IPS-18a (cell line): Measurements from ENCODE around the gene RNF222.
A peak's percentile ranks its signal among the peaks of the same experiment; 100 is the strongest.
"Not testable (repeated sequence)": the region's sequence is repeated elsewhere in the genome, so short reads cannot be mapped to it uniquely, and the experiment has no call there.

Experiments used
- H3K27ac ChIP-seq: one replicate; pipeline ENCODE4 v1.5.1; 2013; ENCODE audit warnings: low read length
- H3K27me3 ChIP-seq: one replicate; pipeline ENCODE4 v1.6.1; 2013; ENCODE audit warnings: mild to moderate bottlenecking, low read length; ENCODE audit not compliant: control insufficient read depth, insufficient read depth
- H3K36me3 ChIP-seq: one replicate; pipeline ENCODE4 v1.6.1; 2013; ENCODE audit warnings: low read depth, low read length; ENCODE audit not compliant: control insufficient read depth
- H3K4me1 ChIP-seq: one replicate; pipeline ENCODE4 v1.6.1; 2013; ENCODE audit warnings: low read depth, low read length; ENCODE audit not compliant: control insufficient read depth
- H3K4me3 ChIP-seq: one replicate; pipeline ENCODE4 v1.5.1; 2013; ENCODE audit warnings: low read length
- H3K9ac ChIP-seq: one replicate; pipeline ENCODE4 v1.6.1; 2013; ENCODE audit warnings: mild to moderate bottlenecking, low read length, moderate library complexity
- H3K9me3 ChIP-seq: one replicate; pipeline ENCODE4 v1.6.1; 2013; ENCODE audit warnings: low read depth, low read length; ENCODE audit not compliant: control insufficient read depth

Gene RNF222

DNA sequence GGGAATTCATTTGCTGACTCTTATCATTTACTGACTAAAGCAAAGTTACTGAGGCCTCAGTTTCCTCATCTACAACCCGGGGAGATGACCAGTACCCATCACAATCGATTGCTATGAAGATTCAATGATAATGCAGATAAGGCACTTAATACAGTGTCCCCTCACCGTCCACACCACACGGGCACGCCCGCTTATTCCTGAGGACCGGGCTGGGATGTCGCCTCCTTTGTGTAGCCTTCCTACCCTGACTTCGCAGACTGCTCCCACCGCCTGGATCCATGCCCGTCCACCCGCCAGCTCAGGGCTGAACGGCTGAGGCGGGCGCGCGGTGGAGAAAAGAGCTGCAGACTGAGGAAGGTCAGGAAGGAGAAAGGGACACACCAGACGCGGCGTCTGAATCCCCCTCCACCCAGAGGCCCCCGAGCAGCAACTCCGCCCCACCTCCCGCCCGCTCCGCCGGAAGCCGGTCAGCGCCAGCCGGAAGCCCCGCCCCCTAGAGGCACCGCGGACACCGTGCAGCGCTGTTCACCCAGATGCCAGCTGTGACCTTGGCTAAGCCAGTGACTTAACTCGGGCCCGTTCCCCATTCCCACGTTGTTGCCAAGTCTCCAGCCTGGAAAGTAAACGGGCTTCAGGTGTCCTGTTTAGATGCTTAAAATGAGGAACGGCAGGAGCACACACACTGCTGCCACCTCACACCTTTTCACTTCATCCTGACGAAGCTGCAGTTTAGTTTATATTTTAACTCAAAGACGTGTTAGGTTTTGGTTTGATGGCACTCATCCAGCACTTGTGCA is 21.2 kb downstream of the RNF222 start, which contains the start of gene KRABD2:
KRABD2 (minus strand) TSS at position 434 of the 797 bp plus-strand sequence.
- Histone ChIP-seq H3K4me3 (peak within 1 kb of the TSS; percentile 87), H3K9me3 (no peaks in the 10 kb centered on the region), H3K36me3 (peaks cover 46% of the 10 kb centered on the region), H3K9ac (peak within 1 kb of the TSS; percentile 75), H3K27me3 (no peaks in the 10 kb centered on the region), H3K4me1 (peaks cover 13% of the 10 kb centered on the region), H3K27ac (peak within 1 kb of the TSS; percentile 61)

- peaks cover 9% of the 10 kb centered on the region for H3K4me1 ChIP-seq
Observed at GRCh38 chr17:8375738-8376259, 21.8 kb downstream of the RNF222 start.

DNA sequence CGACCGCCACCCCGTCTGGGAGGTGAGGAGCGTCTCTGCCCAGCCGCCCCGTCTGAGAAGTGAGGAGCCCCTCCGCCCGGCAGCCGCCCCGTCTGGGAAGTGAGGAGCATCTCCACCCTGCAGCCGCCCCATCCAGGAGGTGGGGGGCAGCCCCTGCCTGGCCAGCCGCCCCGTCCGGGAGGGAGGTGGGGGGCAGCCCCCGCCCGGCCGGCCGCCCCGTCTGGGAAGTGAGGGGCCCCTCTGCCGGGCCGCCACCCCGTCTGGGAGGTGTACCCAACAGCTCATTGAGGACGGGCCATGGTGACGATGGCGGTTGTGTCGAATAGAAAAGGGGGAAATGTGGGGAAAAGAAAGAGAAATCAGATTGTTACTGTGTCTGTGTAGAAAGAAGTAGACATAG is 23.8 kb downstream of the RNF222 start:
- H3K9me3 ChIP-seq, H3K27me3 ChIP-seq, H3K4me3 ChIP-seq, H3K27ac ChIP-seq, H3K4me1 ChIP-seq, H3K9ac ChIP-seq: not testable (repeated sequence)
- peaks cover 34% of the 10 kb centered on the region for H3K36me3 ChIP-seq

More at GRCh38 chr17:8375738-8376259, 21.8 kb downstream of the RNF222 start:
- Histone ChIP-seq H3K27me3 (no peaks in the 10 kb centered on the region), H3K9ac (peak overlapping the region; percentile 75), H3K27ac (peak overlapping the region; percentile 61), H3K36me3 (peaks cover 40% of the 10 kb centered on the region), H3K9me3 (no peaks in the 10 kb centered on the region), H3K4me3 (peak overlapping the region; percentile 87)

DNA sequence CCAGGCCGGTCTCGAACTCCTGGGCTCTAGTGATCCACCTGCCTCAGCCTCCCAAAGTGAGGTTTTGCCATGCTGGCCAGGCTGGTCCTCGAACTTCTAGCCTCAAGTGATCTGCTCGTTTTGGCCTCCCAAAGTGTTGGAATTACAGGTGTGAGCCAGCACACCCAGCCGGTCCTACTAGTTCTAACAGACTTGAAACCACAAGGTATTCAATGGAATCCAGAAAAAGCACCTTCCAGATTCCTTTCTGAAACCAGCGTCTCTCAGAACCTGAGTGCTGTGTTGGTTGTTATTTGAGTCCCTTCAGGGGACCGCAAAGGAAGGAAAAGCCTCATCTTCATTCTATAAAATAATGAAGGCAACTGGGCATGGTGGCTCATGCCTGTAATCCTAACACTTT is 25.2 kb downstream of the RNF222 start:
- Histone ChIP-seq H3K9me3 (no peaks in the 10 kb centered on the region), H3K27ac (no peak overlapping the region)

GRCh38 chr17:8371786-8372185 is 25.8 kb downstream of the RNF222 start:
- Histone ChIP-seq H3K9me3 (no peaks in the 10 kb centered on the region), H3K4me3 (no peak overlapping the region), H3K27me3 (no peaks in the 10 kb centered on the region), H3K4me1 (peaks cover 7% of the 10 kb centered on the region), H3K9ac (no peak overlapping the region), H3K27ac (no peak overlapping the region), H3K36me3 (peaks cover 19% of the 10 kb centered on the region)

More for the DNA sequence above, 25.2 kb downstream of the RNF222 start:
- Histone ChIP-seq H3K9ac (no peak overlapping the region), H3K27me3 (no peaks in the 10 kb centered on the region), H3K4me3 (no peak overlapping the region), H3K4me1 (peaks cover 9% of the 10 kb centered on the region), H3K36me3 (peaks cover 25% of the 10 kb centered on the region)

DNA sequence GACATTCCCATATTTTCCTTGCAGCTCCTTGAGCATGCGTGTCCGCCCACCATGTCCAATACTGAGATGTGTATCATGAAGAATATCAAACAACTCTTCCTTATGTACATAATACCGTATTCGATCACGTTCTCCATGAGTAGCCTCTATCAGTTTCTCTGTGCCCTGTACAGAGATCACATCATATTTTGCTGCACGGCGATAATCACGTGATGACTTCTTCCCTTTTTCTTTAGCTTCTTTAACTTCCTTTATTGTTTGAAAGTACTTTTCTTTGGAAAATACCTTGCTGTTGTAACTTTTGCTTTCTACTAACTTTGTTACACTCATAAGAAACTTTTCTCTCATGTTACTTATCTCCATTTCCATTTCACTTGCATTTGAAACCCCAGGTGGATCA is 27.7 kb downstream of the RNF222 start:
- H3K4me3 ChIP-seq = no peak overlapping the region
- no peaks in the 10 kb centered on the region for H3K4me1 ChIP-seq

GRCh38 chr17:8368193-8368592 is 29.4 kb downstream of the RNF222 start:
- H3K36me3 ChIP-seq = peaks cover 19% of the 10 kb centered on the region
- no peak overlapping the region for H3K27ac ChIP-seq
- no peak overlapping the region for H3K4me3 ChIP-seq
- no peaks in the 10 kb centered on the region for H3K9me3 ChIP-seq
- H3K27me3 ChIP-seq = no peaks in the 10 kb centered on the region
- H3K4me1 ChIP-seq = no peaks in the 10 kb centered on the region
- H3K9ac ChIP-seq = no peak overlapping the region

More for the DNA sequence above, 27.7 kb downstream of the RNF222 start:
- H3K27me3 ChIP-seq = no peaks in the 10 kb centered on the region
- H3K36me3 ChIP-seq = peaks cover 19% of the 10 kb centered on the region
- H3K9ac ChIP-seq = no peak overlapping the region
- no peak overlapping the region for H3K27ac ChIP-seq
- H3K9me3 ChIP-seq = no peaks in the 10 kb centered on the region

- H3K27ac ChIP-seq = no peak overlapping the region
Observed at GRCh38 chr17:8366231-8366630, 31.4 kb downstream of the RNF222 start.

DNA sequence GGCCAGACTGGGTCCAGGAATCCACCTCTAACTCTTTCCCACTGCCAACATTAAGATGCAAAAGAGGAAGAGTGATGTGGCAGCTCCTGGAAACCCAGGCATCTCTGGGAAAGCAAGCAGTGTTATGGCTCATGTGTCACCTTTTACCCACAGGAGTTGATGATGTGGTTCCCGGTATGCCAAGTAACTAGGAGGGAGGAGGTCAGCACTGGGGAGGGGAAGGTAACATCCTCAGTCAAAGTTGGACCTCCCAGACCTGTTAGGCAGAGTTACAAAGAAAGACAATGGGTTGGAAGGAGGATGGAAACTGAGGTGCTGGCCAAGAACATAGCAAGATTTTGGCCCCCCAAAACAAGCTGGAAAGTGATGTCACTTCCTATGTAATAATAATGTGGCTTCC is 32.5 kb downstream of the RNF222 start:
- Histone ChIP-seq H3K36me3 (peaks cover 18% of the 10 kb centered on the region), H3K27me3 (no peaks in the 10 kb centered on the region), H3K9ac (no peak overlapping the region), H3K27ac (no peak overlapping the region), H3K4me1 (peaks cover 9% of the 10 kb centered on the region), H3K9me3 (no peaks in the 10 kb centered on the region), H3K4me3 (no peak overlapping the region)

More at GRCh38 chr17:8366231-8366630, 31.4 kb downstream of the RNF222 start:
- H3K9me3 ChIP-seq = no peaks in the 10 kb centered on the region
- no peak overlapping the region for H3K9ac ChIP-seq
- no peaks in the 10 kb centered on the region for H3K4me1 ChIP-seq
- no peaks in the 10 kb centered on the region for H3K27me3 ChIP-seq
- peaks cover 19% of the 10 kb centered on the region for H3K36me3 ChIP-seq
- H3K4me3 ChIP-seq = no peak overlapping the region

GRCh38 chr17:8362651-8363332 is 34.8 kb downstream of the RNF222 start:
- Histone ChIP-seq H3K4me1 (peaks cover 16% of the 10 kb centered on the region), H3K9ac (no peak overlapping the region), H3K27me3 (no peaks in the 10 kb centered on the region), H3K4me3 (no peak overlapping the region), H3K36me3 (no peaks in the 10 kb centered on the region), H3K27ac (no peak overlapping the region), H3K9me3 (no peaks in the 10 kb centered on the region)

DNA sequence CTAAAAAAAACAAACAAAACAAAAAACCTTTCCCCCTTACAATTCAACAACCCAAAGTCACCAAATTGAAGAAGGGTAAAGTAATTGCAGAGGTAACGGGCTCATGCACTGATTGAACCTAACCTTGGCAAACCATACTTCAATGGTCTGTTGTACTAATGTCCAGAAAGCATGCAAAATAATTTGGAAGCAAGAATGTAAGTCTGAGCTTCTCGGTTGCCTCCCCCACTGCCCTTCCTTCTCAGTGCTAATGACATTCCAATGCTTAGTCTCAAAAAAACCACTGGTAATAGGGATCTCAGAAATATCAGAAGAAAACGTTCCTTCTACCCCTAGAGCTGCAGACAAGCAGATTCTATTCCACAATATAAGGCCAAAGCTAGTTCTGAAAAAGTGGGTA is 36.9 kb downstream of the RNF222 start:
- H3K27me3 ChIP-seq = no peaks in the 10 kb centered on the region
- H3K4me1 ChIP-seq = peaks cover 16% of the 10 kb centered on the region
- no peaks in the 10 kb centered on the region for H3K36me3 ChIP-seq
- H3K4me3 ChIP-seq = no peak overlapping the region
- H3K27ac ChIP-seq = peak overlapping the region; percentile 39
- H3K9me3 ChIP-seq = no peaks in the 10 kb centered on the region
- no peak overlapping the region for H3K9ac ChIP-seq
